Panc1 (cell line): Measurements from ENCODE around the gene COL23A1. TPM values are rescaled to one million over a fixed set of nuclear protein-coding genes. Genes with fewer than 3 reads are reported as not detected.

Experiments used
- ATAC-seq: fragments of 200-7000 bp; cut with Tn5 transposase; 2 replicates; pipeline ENCODE4 v1.9.1; 2020; ENCODE audit warnings: mild to moderate bottlenecking, moderate library complexity
- BruUV-seq: library from RNA; stranded (reverse); fragments of 400-500 nt; replicated peaks from 2 replicates; lab custom pipeline; 2021; lab: Mats Ljungman, UMichigan
- CTCF ChIA-PET: fragments of 300-600 bp; sonication (Branson Sonifier 250); formaldehyde crosslinking; loops from one replicate; lab custom pipeline; 2022; ENCODE audit warnings: antibody characterized with exemption; lab: Charles Lee
- POLR2A ChIA-PET: fragments of 300-600 bp; sonication (Branson Sonifier 250); formaldehyde crosslinking; loops from one replicate; lab custom pipeline; 2022; ENCODE audit warnings: antibody characterized with exemption; lab: Charles Lee
- DNase-seq: peaks from one replicate; pipeline ENCODE4 v3.0.0-alpha.2; 2010; ENCODE audit warnings: low read depth, low spot score
- H3K27ac ChIP-seq: 2 replicates; pipeline ENCODE4 v1.5.1; 2011; ENCODE audit warnings: mild to moderate bottlenecking, low read length, inconsistent platforms
- H3K27me3 ChIP-seq: fragments of 200-500 bp; sonication (Bioruptor generic); 2 replicates; pipeline ENCODE4 v1.6.0; 2014; ENCODE audit warnings: low read length, inconsistent platforms; ENCODE audit not compliant: control insufficient read depth, insufficient read depth
- H3K36me3 ChIP-seq: fragments of 200-500 bp; sonication (Bioruptor generic); 2 replicates; pipeline ENCODE4 v1.5.1; 2014; ENCODE audit warnings: inconsistent platforms, mild to moderate bottlenecking, low read length, moderate library complexity; ENCODE audit not compliant: control insufficient read depth, insufficient read depth
- H3K4me1 ChIP-seq: 2 replicates; pipeline ENCODE4 v1.5.1; 2011; ENCODE audit warnings: inconsistent platforms, mild to moderate bottlenecking, low read length, moderate library complexity; ENCODE audit not compliant: control insufficient read depth, insufficient read depth
- H3K4me3 ChIP-seq, 2 experiments: 2 replicates each; pipeline ENCODE4 v1.5.1; 2011 to 2012; ENCODE audit warnings: low read depth in 2 of 2, low read length in 2 of 2, mild to moderate bottlenecking in 2 of 2, inconsistent platforms in 1 of 2, moderate library complexity in 1 of 2
- H3K9me3 ChIP-seq: fragments of 200-500 bp; sonication (Bioruptor generic); 2 replicates; pipeline ENCODE4 v1.5.1; 2014; ENCODE audit warnings: low read depth, mild to moderate bottlenecking, inconsistent platforms, low read length, moderate library complexity; ENCODE audit not compliant: control insufficient read depth, insufficient read depth
- CTCF ChIP-seq: fragments of 450-650 bp; IDR thresholded peaks from 2 replicates; pipeline ENCODE4 v1.5.1; 2017; ENCODE audit warnings: mild to moderate bottlenecking
- POLR2AphosphoS5 ChIP-seq: IDR thresholded peaks from 2 replicates; pipeline ENCODE4 v1.6.1; 2012; ENCODE audit warnings: mild to moderate bottlenecking, low read depth, low read length, moderate library complexity
- REST ChIP-seq, 2 experiments: IDR thresholded peaks; 2 replicates each; pipeline ENCODE4 v1.6.1; 2011 to 2012; ENCODE audit warnings: low read depth in 2 of 2, control low read depth in 1 of 2, low read length in 1 of 2, mild to moderate bottlenecking in 1 of 2, moderate library complexity in 1 of 2; ENCODE audit not compliant: insufficient read depth in 1 of 2
- SIN3A ChIP-seq: IDR thresholded peaks from 2 replicates; pipeline ENCODE4 v1.6.1; 2012; ENCODE audit warnings: low read depth, mild to moderate bottlenecking, low read length, moderate library complexity, borderline replicate concordance; ENCODE audit not compliant: insufficient read depth
- TCF7L2 ChIP-seq: IDR thresholded peaks from 2 replicates; pipeline ENCODE4 v1.6.1; 2011; ENCODE audit warnings: mild to moderate bottlenecking, low read depth, low read length, inconsistent platforms
- in situ Hi-C: cut with HindIII; loops from 2 replicates; pipeline ENCODE4 v1.10.0; 2016; ENCODE audit warnings: low sequenced_read_pairs, low pct_unique_long_range_greater_than_20kb
- intact Hi-C: fragments of 100-400 bp; cut with micrococcal nuclease; formaldehyde crosslinking; loops from one replicate; pipeline ENCODE4 v1.10.0; 2022; ENCODE audit not compliant: unreplicated experiment
- total RNA-seq: library from RNA; stranded (reverse); gene quantifications from one replicate; pipeline ENCODE4 v1.2.1, GENCODE V29; 2021; ENCODE audit not compliant: unreplicated experiment

The COL23A1 gene
- total RNA-seq, 1 experiment from 2014 or later = 0.05 TPM

- in situ Hi-C loops (no loop called here), intact Hi-C loops (no loop called here)
- no peak for DNase-seq
- TF ChIP-seq REST (IDR thresholded peaks at IDR 0.05; ENCODE audit: insufficient read depth in 1 of 2, low read depth in 2 of 2, low read length in 1 of 2) (no peak), TCF7L2 (no peak), CTCF (no peak), POLR2AphosphoS5 (no peak), SIN3A (no peak)
- ChIA-PET POLR2A (no interaction called here), CTCF (no interaction called here)
- BruUV-seq = no TSS peak
- Histone ChIP-seq H3K4me3 (no peak overlapping the region), H3K9me3 (no peaks in the 10 kb centered on the region), H3K4me1 (no peaks in the 10 kb centered on the region), H3K36me3 (no peaks in the 10 kb centered on the region), H3K27ac (no peak overlapping the region), H3K27me3 (no peaks in the 10 kb centered on the region)
- ATAC-seq = no peak
Measured at GRCh38 chr5:178385496-178385890, 204.7 kb downstream of the COL23A1 start.

- DNase-seq (no peak), ATAC-seq (peak; percentile 33; the same call in 1 of the 2 replicates)
- BruUV-seq = no TSS peak
- ChIA-PET CTCF (no interaction called here), POLR2A (no interaction called here)
- intact Hi-C loops = no loop called here
- no peaks in the 10 kb centered on the region for H3K36me3 ChIP-seq
- H3K9me3 ChIP-seq = no peaks in the 10 kb centered on the region
- in situ Hi-C loops = no loop called here
- no peaks in the 10 kb centered on the region for H3K27me3 ChIP-seq
- no peak overlapping the region for H3K4me3 ChIP-seq
- H3K27ac ChIP-seq = no peak overlapping the region
- no peaks in the 10 kb centered on the region for H3K4me1 ChIP-seq
- no peak for TF ChIP-seq SIN3A
- no peak for TF ChIP-seq TCF7L2
- no peak for TF ChIP-seq CTCF
- no peak for TF ChIP-seq REST (IDR thresholded peaks at IDR 0.05; ENCODE audit: insufficient read depth in 1 of 2, low read depth in 2 of 2, low read length in 1 of 2)
- TF ChIP-seq POLR2AphosphoS5 = no peak
Measured at GRCh38 chr5:178384816-178385495, 205.2 kb downstream of the COL23A1 start.
